OCI-LY1 (cell line): ENCODE measurements around the gene TMEM132C.
"Not testable (repeated sequence)": the region's sequence is repeated elsewhere in the genome, so short reads cannot be mapped to it uniquely, and the experiment has no call there.

Experiments used
- CTCF ChIP-seq: fragments of 200-600 bp; sonication (generic), shearing (Covaris generic); IDR thresholded peaks from 2 replicates; pipeline ENCODE4 v1.5.1; 2017; ENCODE audit warnings: mild to moderate bottlenecking, antibody characterized with exemption, low read length, moderate library complexity, mixed read lengths
- EZH2 ChIP-seq: fragments of 200-600 bp; sonication (generic), shearing (Covaris generic); IDR thresholded peaks from 2 replicates; pipeline ENCODE4 v1.8.0; 2017; ENCODE audit warnings: borderline replicate concordance, mixed run types, mild to moderate bottlenecking, antibody characterized with exemption, low read length, moderate library complexity, mixed read lengths

DNA sequence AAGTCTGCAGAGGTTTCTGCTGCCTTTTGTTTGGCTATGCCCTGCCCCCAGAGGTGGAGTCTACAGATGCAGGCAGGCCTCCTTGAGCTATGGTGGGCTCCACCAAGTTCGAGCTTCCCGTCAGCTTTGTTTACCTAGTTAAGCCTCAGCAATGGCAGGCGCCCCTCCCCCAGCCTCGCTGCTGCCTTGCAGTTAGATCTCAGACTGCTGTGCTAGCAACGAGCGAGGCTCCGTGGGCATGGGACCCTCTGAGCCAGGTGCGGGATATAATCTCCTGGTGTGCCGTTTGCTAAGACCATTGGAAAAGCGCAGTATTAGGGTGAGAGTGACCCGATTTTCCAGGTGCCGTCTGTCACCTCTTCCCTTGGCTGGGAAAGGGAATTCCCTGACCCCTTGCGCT is 230.4 kb downstream of the TMEM132C start:
- not testable (repeated sequence) for TF ChIP-seq CTCF, EZH2
